Skin of body (tissue), 2 donors: ENCODE measurements around the gene CFAP20DC. TPM values are rescaled to one million over a fixed set of nuclear protein-coding genes. Genes with fewer than 3 reads are reported as not detected.
"Not testable (repeated sequence)": the region's sequence is repeated elsewhere in the genome, so short reads cannot be mapped to it uniquely, and the experiment has no call there.

Experiments used
- DNase-seq: peaks from one replicate; lab custom pipeline; 2025; lab: John Stamatoyannopoulos, UW
- total RNA-seq: library from RNA; depleted of rRNA; stranded (reverse); fragments of >200 nt; gene quantifications from one replicate; pipeline ENCODE4 v1.2.3, GENCODE V29; 2014

CFAP20DC gene
- total RNA-seq = 1.3 TPM

- DNase-seq = peak; percentile 90
Measured at GRCh38 chr3:59049671-59050331, at the start of gene CFAP20DC. Gene CFAP20DC, minus strand, starts transcription at chr3:59050025. Its CDS starts 394 bp downstream, at chr3:59049631.

- not testable (repeated sequence) for DNase-seq
Measured at GRCh38 chr3:59098516-59098915, 48.7 kb upstream of the CFAP20DC start.

GRCh38 chr3:59094446-59094845, 44.6 kb upstream of the CFAP20DC start:
- DNase-seq = no peak

GRCh38 chr3:59093521-59093920, 43.7 kb upstream of the CFAP20DC start:
- no peak for DNase-seq

- DNase-seq = no peak
Measured at GRCh38 chr3:59088761-59089160, 38.9 kb upstream of the CFAP20DC start.

- no peak for DNase-seq
Measured at GRCh38 chr3:59085976-59086375, 36.2 kb upstream of the CFAP20DC start.

- peak; percentile 66 for DNase-seq
Measured at GRCh38 chr3:59084583-59084982, 34.8 kb upstream of the CFAP20DC start.

GRCh38 chr3:59082106-59082505, 32.3 kb upstream of the CFAP20DC start:
- peak; percentile 10 for DNase-seq

- peak; percentile 1 for DNase-seq
Measured at GRCh38 chr3:59081071-59081470, 31.2 kb upstream of the CFAP20DC start.

- DNase-seq = no peak
Measured at GRCh38 chr3:59079962-59080361, 30.1 kb upstream of the CFAP20DC start.

GRCh38 chr3:59074764-59075163, 24.9 kb upstream of the CFAP20DC start:
- no peak for DNase-seq

- peak; percentile 59 for DNase-seq
Measured at GRCh38 chr3:59072681-59073080, 22.9 kb upstream of the CFAP20DC start.

- DNase-seq = no peak
Measured at GRCh38 chr3:59069838-59070237, 20.0 kb upstream of the CFAP20DC start.

GRCh38 chr3:59065240-59065639, 15.4 kb upstream of the CFAP20DC start:
- DNase-seq = no peak

GRCh38 chr3:59064728-59065127, 14.9 kb upstream of the CFAP20DC start:
- no peak for DNase-seq

GRCh38 chr3:59064276-59064675, 14.5 kb upstream of the CFAP20DC start:
- no peak for DNase-seq

GRCh38 chr3:59056706-59057105, 6.9 kb upstream of the CFAP20DC start:
- DNase-seq = no peak

GRCh38 chr3:59052803-59053411, 3.1 kb upstream of the CFAP20DC start:
- DNase-seq = no peak

- not testable (repeated sequence) for DNase-seq
Measured at GRCh38 chr3:59050811-59051414, 1.1 kb upstream of the CFAP20DC start.

GRCh38 chr3:59046839-59047238, 3.0 kb downstream of the CFAP20DC start:
- no peak for DNase-seq

GRCh38 chr3:59043391-59043790, 6.4 kb downstream of the CFAP20DC start:
- no peak for DNase-seq

- no peak for DNase-seq
Measured at GRCh38 chr3:59040902-59041301, 8.9 kb downstream of the CFAP20DC start.

GRCh38 chr3:59027607-59028006, 22.2 kb downstream of the CFAP20DC start:
- DNase-seq = no peak
